K562 (cell line): Measurements from ENCODE around the gene DGCR8. TPM values are rescaled to one million over a fixed set of nuclear protein-coding genes. Genes with fewer than 3 reads are reported as not detected.

Experiments used
- ATAC-seq: fragments of 200-7000 bp; cut with Tn5 transposase; 3 replicates; pipeline ENCODE4 v1.9.1; 2020; ENCODE audit warnings: moderate library complexity
- BruUV-seq: library from RNA; stranded (reverse); fragments of 400-500 nt; replicated peaks from 2 replicates; lab custom pipeline; 2021; lab: Mats Ljungman, UMichigan
- CTCF ChIA-PET: fragments of 300-600 bp; formaldehyde crosslinking; extraction: SDS; loops from one replicate; lab custom pipeline; 2021; ENCODE audit warnings: low intra/inter-chr PET ratio; lab: Yijun Ruan, JAX
- POLR2A ChIA-PET: fragments of 300-600, 350-650 bp; sonication (Branson Sonifier 250); formaldehyde crosslinking; extraction: SDS; loops from one replicate; lab custom pipeline; 2021; ENCODE audit warnings: antibody characterized with exemption, inconsistent platforms; lab: Yijun Ruan, JAX
- DNase-seq, 4 experiments: peaks; one replicate each; pipeline versions ENCODE4 v3.0.0 to v3.0.0-alpha.2; 2011 to 2018; ENCODE audit warnings: low spot score in 3 of 4, mixed read lengths in 3 of 4; ENCODE audit errors: extremely low read depth in 1 of 4
- FAIRE-seq: peaks from 2 replicates; lab custom pipeline; 2011; peaks lifted over from hg19 to GRCh38; lab: Jason Lieb, UNC
- H2AFZ ChIP-seq: 2 replicates; pipeline ENCODE4 v1.6.0; 2011; ENCODE audit warnings: low read depth, low read length, control low read depth, inconsistent platforms
- H3K27ac ChIP-seq: fragments of 200-600 bp; 3 replicates; pipeline ENCODE4 v1.8.0; 2011; ENCODE audit warnings: low read depth, mild to moderate bottlenecking, control low read depth, inconsistent platforms, low read length, moderate library complexity, mixed read lengths; ENCODE audit errors: extremely low read depth
- H3K27me3 ChIP-seq, 2 experiments: fragments of 300-600 bp in 1 of 2; 2 replicates in 1 of 2; 3 replicates in 1 of 2; pipeline versions ENCODE4 v1.6.0 to v1.8.0; 2011; ENCODE audit warnings: inconsistent platforms in 2 of 2, low read length in 2 of 2, mild to moderate bottlenecking in 1 of 2, mixed read lengths in 1 of 2, moderate library complexity in 1 of 2; ENCODE audit not compliant: control insufficient read depth in 2 of 2, insufficient read depth in 2 of 2
- H3K36me3 ChIP-seq: fragments of 300-600 bp; 3 replicates; pipeline ENCODE4 v1.8.0; 2011; ENCODE audit warnings: mild to moderate bottlenecking, low read length, inconsistent platforms; ENCODE audit not compliant: control insufficient read depth, insufficient read depth
- H3K4me1 ChIP-seq, 2 experiments: fragments of 200-600 bp in 1 of 2; replicated peaks in 1 of 2; 2 replicates in 1 of 2; 3 replicates in 1 of 2; pipeline versions ENCODE4 v1.5.1 to v1.8.0; 2011; ENCODE audit warnings: inconsistent platforms in 2 of 2, low read length in 2 of 2, mild to moderate bottlenecking in 1 of 2, mixed read lengths in 1 of 2, moderate library complexity in 1 of 2; ENCODE audit not compliant: control insufficient read depth in 2 of 2, insufficient read depth in 2 of 2
- H3K4me2 ChIP-seq: 2 replicates; pipeline ENCODE4 v1.6.1; 2011; ENCODE audit warnings: low read length, control low read depth, inconsistent platforms, mixed read lengths; ENCODE audit not compliant: insufficient read depth
- H3K4me3 ChIP-seq: fragments of 200-600 bp; sonication (generic), shearing (Covaris generic); 2 replicates; pipeline ENCODE4 v1.5.1; 2016; ENCODE audit warnings: control low read depth, inconsistent platforms
- H3K79me2 ChIP-seq: fragments of 200-600 bp; 3 replicates; pipeline ENCODE4 v1.8.0; 2011; ENCODE audit warnings: low read length, inconsistent platforms; ENCODE audit not compliant: control insufficient read depth, insufficient read depth
- H3K9ac ChIP-seq, 2 experiments: 2 replicates each; pipeline versions ENCODE4 v1.6.0 to v1.6.1; 2011; ENCODE audit warnings: low read depth in 2 of 2, low read length in 2 of 2, control low read depth in 1 of 2, inconsistent platforms in 1 of 2, mild to moderate bottlenecking in 1 of 2, mixed read lengths in 1 of 2; ENCODE audit not compliant: insufficient read depth in 1 of 2
- H3K9me1 ChIP-seq: one replicate; pipeline ENCODE4 v1.6.0; 2011; ENCODE audit warnings: inconsistent platforms, mild to moderate bottlenecking, low read length, moderate library complexity; ENCODE audit not compliant: control insufficient read depth, insufficient read depth
- H3K9me3 ChIP-seq: replicated peaks from 2 replicates; pipeline ENCODE4 v1.5.1; 2011; ENCODE audit warnings: low read depth, low read length, inconsistent platforms; ENCODE audit not compliant: control insufficient read depth, insufficient read depth
- H4K20me1 ChIP-seq: replicated peaks from 2 replicates; pipeline ENCODE4 v1.6.1; 2011; ENCODE audit warnings: low read length, inconsistent platforms, mixed read lengths; ENCODE audit not compliant: control insufficient read depth, insufficient read depth
- ARID3A ChIP-seq: IDR thresholded peaks from 2 replicates; pipeline ENCODE4 v1.6.1; 2012; ENCODE audit warnings: low read depth, low read length, improper control_type of control experiment, borderline replicate concordance
- HMGXB4 ChIP-seq: sonication (generic); formaldehyde crosslinking; IDR thresholded peaks from 2 replicates; pipeline ENCODE4 v1.8.1; 2023; ENCODE audit warnings: mild to moderate bottlenecking, missing genetic modification reagents
- MCM3 ChIP-seq: fragments of 450-650 bp; IDR thresholded peaks from 2 replicates; pipeline ENCODE4 v1.6.1; 2016
- PHB ChIP-seq: fragments of 250-450 bp; sonication (Bioruptor Pico); IDR thresholded peaks from 2 replicates; pipeline ENCODE4 v1.5.0; 2021
- PHF21A ChIP-seq: fragments of 450-650 bp; IDR thresholded peaks from 2 replicates; pipeline ENCODE4 v1.6.1; 2017; ENCODE audit warnings: low read depth, borderline replicate concordance
- PML ChIP-seq: IDR thresholded peaks from 2 replicates; pipeline ENCODE4 v1.6.1; 2012; ENCODE audit warnings: low read length, inconsistent platforms
- POLR2A ChIP-seq: fragments of 450-650 bp; conservative IDR thresholded peaks from 2 replicates; pipeline ENCODE4 v1.6.1; 2016
- POLR2G ChIP-seq: fragments of 200-400 bp; formaldehyde crosslinking; IDR thresholded peaks from 2 replicates; pipeline ENCODE4 v1.6.1; 2017; ENCODE audit warnings: low read depth, mild to moderate bottlenecking, antibody characterized with exemption, low read length, moderate library complexity
- RBFOX2 ChIP-seq: fragments of 200-400 bp; formaldehyde crosslinking; IDR thresholded peaks from 2 replicates; pipeline ENCODE4 v1.6.1; 2017; ENCODE audit warnings: low read depth, mild to moderate bottlenecking, low read length, moderate library complexity
- RFX1 ChIP-seq: fragments of 450-650 bp; IDR thresholded peaks from 2 replicates; pipeline ENCODE4 v1.6.1; 2016; ENCODE audit warnings: mild to moderate bottlenecking, moderate library complexity
- TCF3 ChIP-seq: sonication (generic); formaldehyde crosslinking; IDR thresholded peaks from 2 replicates; pipeline ENCODE4 v1.4.0; 2020; ENCODE audit warnings: mild to moderate bottlenecking, missing genetic modification reagents
- TSC22D4 ChIP-seq: fragments of 450-650 bp; IDR thresholded peaks from 2 replicates; pipeline ENCODE4 v1.6.1; 2016; ENCODE audit warnings: missing genetic modification characterization, missing biosample characterization, control low read depth
- ZNF146 ChIP-seq: IDR thresholded peaks from one replicate; pipeline ENCODE4 v1.6.1; 2018; ENCODE audit warnings: missing compliant biosample characterization; ENCODE audit not compliant: unreplicated experiment
- ZNF165 ChIP-seq: fragments of 250-450 bp; sonication (Bioruptor Pico); IDR thresholded peaks from 2 replicates; pipeline ENCODE4 v1.4.0; 2020; ENCODE audit warnings: borderline replicate concordance
- ZNF347 ChIP-seq: fragments of 450-650 bp; formaldehyde crosslinking; IDR thresholded peaks from 2 replicates; pipeline ENCODE4 v1.4.0; 2020; ENCODE audit warnings: low read depth, mild to moderate bottlenecking, moderate library complexity
- ZNF740 ChIP-seq, 3 experiments: fragments of 200-800 bp in 1 of 3; sonication (Bioruptor generic) in 1 of 3; sonication (generic) in 1 of 3; formaldehyde crosslinking in 1 of 3; IDR thresholded peaks; 2 replicates each; pipeline versions ENCODE4 v1.6.1 to v1.8.0; 2016 to 2022; ENCODE audit warnings: mild to moderate bottlenecking in 2 of 3, missing compliant biosample characterization in 2 of 3, missing genetic modification characterization in 2 of 3, missing genetic modification reagents in 1 of 3
- WGBS: fragments of 100-300 bp; shearing (Covaris generic); methylation state at CpG from one replicate; pipeline ENCODE4 v1.1.6; 2016; ENCODE audit warnings: low coverage, mixed read lengths; ENCODE audit not compliant: insufficient coverage; ENCODE audit errors: missing lambda C conversion rate; 5-methylcytosine and 5-hydroxymethylcytosine counted together
- in situ Hi-C: fragments of 300-500 bp; cut with MboI; formaldehyde crosslinking; loops from 4 replicates; pipeline ENCODE4 v1.15.0; 2018; ENCODE audit warnings: inconsistent platforms, mixed read lengths
- intact Hi-C: fragments of 100-400 bp; cut with micrococcal nuclease; formaldehyde crosslinking; loops from 2 replicates; pipeline ENCODE4 v1.14.2; 2022
- polyA plus RNA-seq, 8 experiments: library from polyadenylated mRNA; depleted of rRNA in 4 of 8; stranded (reverse) in 5 of 8; unstranded in 3 of 8; fragments of >200 nt; fragmentation: Nextera tagmentation in 2 of 8; fragmentation: Illumina TruSeq in 1 of 8; extraction: Ambion mirVana in 2 of 8; extraction: Trizol in 1 of 8; gene quantifications; 2 replicates each; pipeline versions ENCODE4 v1.2.1 to v1.2.3, GENCODE V29; 2011 to 2014; ENCODE audit warnings: inconsistent platforms in 1 of 8, missing spikeins in 1 of 8
- total RNA-seq, 7 experiments: library from RNA; depleted of rRNA in 6 of 7; stranded (reverse); fragments of >200 nt in 6 of 7; fragmentation: Illumina TruSeq in 2 of 7; extraction: Trizol in 2 of 7; gene quantifications; 2 replicates each; pipeline versions ENCODE4 v1.2.1 to v1.2.3, GENCODE V29; 2011 to 2021; ENCODE audit warnings: low replicate concordance in 1 of 7

The DGCR8 gene
- total and polyA plus RNA-seq, 9 of the 15 experiments (the other 6 are each of a cell fraction or from before 2014, with no cell fraction given) = 5.9 to 144 (median 80.1) TPM

GRCh38 chr22:20118300-20119020 is 38.4 kb downstream of the DGCR8 start (continued):
- TF ChIP-seq HMGXB4 = peak; percentile 59; the same call in 1 of the 2 replicates

- no peak overlapping the region for H3K4me3 ChIP-seq
- H3K4me2 ChIP-seq = no peak overlapping the region
- H3K27me3 ChIP-seq = no peaks in the 10 kb centered on the region
- peaks cover 92% of the 10 kb centered on the region for H3K36me3 ChIP-seq
- H3K4me1 ChIP-seq = peaks cover 15 to 74% of the 10 kb centered on the region in 2 experiments; a peak in 4 of 5 replicates
- ChIA-PET POLR2A (interaction anchor here (0.6 to 8.1 kb wide), 7 partner anchors 6 to 398 kb away, joined by 3 to 212 read pairs (median 5); partner anchors contain the start of gene ZDHHC8), CTCF (no interaction called here)
- no peak overlapping the region; the same call in 2 of the 3 replicates for H3K27ac ChIP-seq
- intact Hi-C loops (no loop called here), in situ Hi-C loops (no loop called here)
- H3K9me1 ChIP-seq = no peaks in the 10 kb centered on the region
- WGBS = 98% methylated on average over 22 of the region's 22 CpGs
- BruUV-seq = no TSS peak
- peak overlapping the region in 1 of 2 experiments; percentile 69; a peak in 2 of 4 replicates for H3K9ac ChIP-seq
- no peaks in the 10 kb centered on the region for H3K9me3 ChIP-seq
- no peak for DNase-seq
- H2AFZ ChIP-seq = no peak overlapping the region
- H4K20me1 ChIP-seq = peaks cover 57% of the 10 kb centered on the region
- FAIRE-seq = no peak
- peaks cover 74% of the 10 kb centered on the region for H3K79me2 ChIP-seq
- ATAC-seq = no peak
- TF ChIP-seq ZNF146 (CRISPR knock-in tag) (no peak), RFX1 (no peak), ZNF740 (CRISPR knock-in tag; IDR thresholded peaks at IDR 0.05) (no peak), ZNF740 (tag; IDR thresholded peaks at IDR 0.05) (peak in 1 of 2 experiments; percentile 20; a peak in 1 of 4 replicates), PHB (CRISPR knock-in tag) (peak; percentile 65; the same call in 1 of the 2 replicates), MCM3 (no peak), PHF21A (no peak), RBFOX2 (peak; percentile 72), TSC22D4 (tag) (0 out of 2 replicates have a peak, but pooled peaks have one; percentile 66), TCF3 (CRISPR knock-in tag) (no peak), ARID3A (no peak), POLR2A (peak; percentile 44; the same call in 1 of the 2 replicates), ZNF165 (CRISPR knock-in tag) (0 out of 2 replicates have a peak, but pooled peaks have one; percentile 39), PML (0 out of 2 replicates have a peak, but pooled peaks have one; percentile 42), ZNF347 (CRISPR knock-in tag) (no peak), POLR2G (0 out of 2 replicates have a peak, but pooled peaks have one; percentile 42)
These were observed 41.9 kb downstream of the DGCR8 start for GRCh38 chr22:20121856-20122415.
